Neuronal stem cell (in vitro differentiated cells): ENCODE data around the gene SUGP1.

Experiments used
- DNase-seq: peaks from one replicate; pipeline ENCODE4 v3.0.0-alpha.2; 2013; ENCODE audit warnings: low spot score
- H2AFZ ChIP-seq: one replicate; pipeline ENCODE4 v1.6.1; 2013; ENCODE audit warnings: mild to moderate bottlenecking, low read length, inconsistent platforms
- H2AK5ac ChIP-seq: 2 replicates; pipeline ENCODE4 v1.6.1; 2013; ENCODE audit warnings: low read depth, mild to moderate bottlenecking, inconsistent platforms, low read length, moderate library complexity, mixed read lengths
- H2BK120ac ChIP-seq: 2 replicates; pipeline ENCODE4 v1.6.1; 2013; ENCODE audit warnings: low read depth, mild to moderate bottlenecking, inconsistent platforms, low read length, moderate library complexity, mixed read lengths
- H2BK12ac ChIP-seq: one replicate; pipeline ENCODE4 v1.6.1; 2013; ENCODE audit warnings: low read length, inconsistent platforms
- H2BK15ac ChIP-seq: 2 replicates; pipeline ENCODE4 v1.6.1; 2013; ENCODE audit warnings: mild to moderate bottlenecking, low read length, inconsistent platforms, mixed read lengths
- H2BK5ac ChIP-seq: one replicate; pipeline ENCODE4 v1.6.1; 2013; ENCODE audit warnings: inconsistent platforms, mild to moderate bottlenecking, low read length, moderate library complexity
- H3K14ac ChIP-seq: one replicate; pipeline ENCODE4 v1.6.1; 2013; ENCODE audit warnings: low read length, inconsistent platforms
- H3K18ac ChIP-seq: 2 replicates; pipeline ENCODE4 v1.6.1; 2013; ENCODE audit warnings: low read length, inconsistent platforms
- H3K23ac ChIP-seq: 2 replicates; pipeline ENCODE4 v1.6.1; 2013; ENCODE audit warnings: low read depth, mild to moderate bottlenecking, mixed read lengths, low read length, inconsistent platforms; ENCODE audit not compliant: poor library complexity
- H3K27ac ChIP-seq: replicated peaks from 3 replicates; pipeline ENCODE4 v1.5.1; 2013; ENCODE audit warnings: low read length, inconsistent platforms
- H3K27me3 ChIP-seq, 3 experiments: 2 replicates each; pipeline ENCODE4 v1.6.1; 2013; ENCODE audit warnings: low read length in 3 of 3, mild to moderate bottlenecking in 2 of 3, inconsistent platforms in 1 of 3, low read depth in 1 of 3, mixed read lengths in 1 of 3, moderate library complexity in 1 of 3; ENCODE audit not compliant: control insufficient read depth in 3 of 3, insufficient read depth in 3 of 3
- H3K36me3 ChIP-seq, 2 donors: replicated peaks in 1 of 2; 2 replicates each; pipeline ENCODE4 v1.6.1; 2013; ENCODE audit warnings: low read length in 2 of 2; ENCODE audit not compliant: control insufficient read depth in 2 of 2, insufficient read depth in 2 of 2
- H3K4ac ChIP-seq: 2 replicates; pipeline ENCODE4 v1.6.1; 2013; ENCODE audit warnings: inconsistent platforms, mild to moderate bottlenecking, low read length, moderate library complexity
- H3K4me1 ChIP-seq, 2 donors: 1 replicate in 1 of 2; 2 replicates in 1 of 2; pipeline ENCODE4 v1.6.1; 2013; ENCODE audit warnings: low read length in 2 of 2, low read depth in 1 of 2; ENCODE audit not compliant: control insufficient read depth in 2 of 2, insufficient read depth in 1 of 2
- H3K4me2 ChIP-seq: one replicate; pipeline ENCODE4 v1.6.1; 2013; ENCODE audit warnings: mild to moderate bottlenecking, low read length, inconsistent platforms; ENCODE audit not compliant: insufficient read depth, poor library complexity, severe bottlenecking
- H3K4me3 ChIP-seq, 2 donors: 2 replicates each; pipeline ENCODE4 v1.5.1; 2013; ENCODE audit warnings: low read length in 2 of 2, mild to moderate bottlenecking in 2 of 2, inconsistent platforms in 1 of 2, moderate library complexity in 1 of 2
- H3K79me1 ChIP-seq: one replicate; pipeline ENCODE4 v1.6.1; 2013; ENCODE audit warnings: low read depth, mild to moderate bottlenecking, inconsistent platforms, low read length, moderate library complexity
- H3K9ac ChIP-seq: one replicate; pipeline ENCODE4 v1.6.1; 2013; ENCODE audit warnings: mild to moderate bottlenecking, low read depth, low read length, inconsistent platforms; ENCODE audit not compliant: poor library complexity
- H3K9me3 ChIP-seq, 2 donors: replicated peaks in 1 of 2; 2 replicates each; pipeline versions ENCODE3 to v1.6.1; 2013; ENCODE audit warnings: low read length in 2 of 2, mild to moderate bottlenecking in 2 of 2, inconsistent platforms in 1 of 2, low read depth in 1 of 2, mixed read lengths in 1 of 2, moderate library complexity in 1 of 2; ENCODE audit not compliant: control insufficient read depth in 2 of 2, insufficient read depth in 1 of 2
- H4K8ac ChIP-seq: one replicate; pipeline ENCODE4 v1.6.1; 2013; ENCODE audit warnings: low read depth, mild to moderate bottlenecking, inconsistent platforms, low read length, moderate library complexity
- H4K91ac ChIP-seq: one replicate; pipeline ENCODE4 v1.6.1; 2013; ENCODE audit warnings: low read length, low read depth, mild to moderate bottlenecking, inconsistent platforms; ENCODE audit not compliant: poor library complexity
- WGBS, 2 donors: extraction: QIAGEN DNeasy Blood & Tissue Kit; methylation state at CpG; one replicate each; pipeline ENCODE4 v1.1.7; 2013; ENCODE audit warnings: missing lambda C conversion rate in 2 of 2, mixed read lengths in 1 of 2; ENCODE audit not compliant: insufficient read length in 2 of 2, insufficient replicate concordance in 1 of 2; ENCODE audit errors: extremely low coverage in 2 of 2; 5-methylcytosine and 5-hydroxymethylcytosine counted together

Gene SUGP1

GRCh38 chr19:19270749-19271571, 49.3 kb downstream of the SUGP1 start:
- no peak overlapping the region for H3K4me3 ChIP-seq
- H3K27ac ChIP-seq: no peak overlapping the region
- no CpG with 5 or more reads among the region's 8 CpGs for WGBS, 2 donors
- H4K91ac ChIP-seq: no peak overlapping the region
- H3K23ac ChIP-seq: no peak overlapping the region
- no peaks in the 10 kb centered on the region for H3K79me1 ChIP-seq
- no peak overlapping the region for H3K4me2 ChIP-seq
- no peak overlapping the region for H2BK12ac ChIP-seq
- no peak overlapping the region for H3K9ac ChIP-seq
- H4K8ac ChIP-seq: no peak overlapping the region
- no peak overlapping the region for H2AFZ ChIP-seq
- peak overlapping the region; percentile 83 for H2AK5ac ChIP-seq
- H3K14ac ChIP-seq: no peak overlapping the region
- no peak overlapping the region for H3K18ac ChIP-seq
- H3K4me1 ChIP-seq: peaks cover 5% of the 10 kb centered on the region in 2 donors
- H2BK120ac ChIP-seq: no peak overlapping the region
- no peak overlapping the region for H2BK15ac ChIP-seq
- H3K4ac ChIP-seq: no peak overlapping the region
- no peaks in the 10 kb centered on the region for H3K27me3 ChIP-seq
- peaks cover 5 to 13% of the 10 kb centered on the region in 2 donors for H3K36me3 ChIP-seq
- H3K9me3 ChIP-seq: no peaks in the 10 kb centered on the region
- DNase-seq: no peak
- no peak overlapping the region for H2BK5ac ChIP-seq

- WGBS, 2 donors: no CpG with 5 or more reads among the region's 18 CpGs
These were observed 50.2 kb downstream of the SUGP1 start for GRCh38 chr19:19269952-19270694.

GRCh38 chr19:19268453-19269385, 51.6 kb downstream of the SUGP1 start:
- Histone ChIP-seq H3K79me1 (no peaks in the 10 kb centered on the region), H3K9me3 (no peaks in the 10 kb centered on the region), H2BK12ac (no peak overlapping the region), H3K4me2 (no peak overlapping the region), H4K91ac (no peak overlapping the region), H2AFZ (no peak overlapping the region), H3K4me3 (no peak overlapping the region), H3K18ac (no peak overlapping the region), H2BK15ac (no peak overlapping the region), H3K14ac (no peak overlapping the region), H2BK5ac (no peak overlapping the region), H3K9ac (no peak overlapping the region), H3K23ac (no peak overlapping the region), H3K4ac (no peak overlapping the region), H3K27me3 (no peaks in the 10 kb centered on the region), H2AK5ac (no peak overlapping the region), H2BK120ac (no peak overlapping the region), H3K36me3 (no peaks in the 10 kb centered on the region), H3K27ac (no peak overlapping the region), H3K4me1 (peaks cover 5% of the 10 kb centered on the region in 2 donors), H4K8ac (no peak overlapping the region)
- no CpG with 5 or more reads among the region's 10 CpGs for WGBS, 2 donors
- no peak for DNase-seq

More at GRCh38 chr19:19269952-19270694, 50.2 kb downstream of the SUGP1 start:
- Histone ChIP-seq H3K4me2 (no peak overlapping the region), H3K9ac (no peak overlapping the region), H3K36me3 (peaks cover 2 to 5% of the 10 kb centered on the region in 2 donors), H3K4me1 (peaks cover 5% of the 10 kb centered on the region in 2 donors), H2BK15ac (no peak overlapping the region), H2BK5ac (no peak overlapping the region), H3K9me3 (no peaks in the 10 kb centered on the region), H3K4me3 (no peak overlapping the region), H4K8ac (no peak overlapping the region), H3K23ac (no peak overlapping the region), H4K91ac (no peak overlapping the region), H3K79me1 (no peaks in the 10 kb centered on the region), H3K18ac (no peak overlapping the region), H2AFZ (no peak overlapping the region), H3K27ac (no peak overlapping the region), H2BK12ac (no peak overlapping the region), H3K14ac (no peak overlapping the region), H3K4ac (no peak overlapping the region), H2BK120ac (no peak overlapping the region), H2AK5ac (peak overlapping the region; percentile 41), H3K27me3 (no peaks in the 10 kb centered on the region)
- DNase-seq: no peak
